HepG2 (cell line): Measurements from ENCODE around the gene ERF. TPM values are rescaled to one million over a fixed set of nuclear protein-coding genes. Genes with fewer than 3 reads are reported as not detected.
A peak's percentile ranks its signal among the peaks of the same experiment; 100 is the strongest.

Experiments
- ATAD3A ChIP-seq: sonication (generic); formaldehyde crosslinking; IDR thresholded peaks from 2 replicates; pipeline ENCODE4 v1.4.0; 2020; ENCODE audit warnings: missing genetic modification reagents
- CCDC6 ChIP-seq: sonication (generic); formaldehyde crosslinking; IDR thresholded peaks from 2 replicates; pipeline ENCODE4 v1.8.1; 2022; ENCODE audit warnings: mild to moderate bottlenecking, missing genetic modification reagents, moderate library complexity
- CREM ChIP-seq, 2 experiments: sonication (generic) in 1 of 2; formaldehyde crosslinking in 1 of 2; IDR thresholded peaks; 2 replicates each; pipeline versions ENCODE4 v1.4.0 to v1.6.1; 2016 to 2020; ENCODE audit warnings: antibody characterized with exemption in 1 of 2, mild to moderate bottlenecking in 1 of 2, missing genetic modification reagents in 1 of 2
- GATAD1 ChIP-seq: IDR thresholded peaks from 2 replicates; pipeline ENCODE4 v1.6.1; 2016; ENCODE audit warnings: missing genetic modification reagents, missing compliant biosample characterization
- NR3C1 ChIP-seq: sonication (generic); formaldehyde crosslinking; IDR thresholded peaks from 2 replicates; pipeline ENCODE4 v1.4.0; 2020; ENCODE audit warnings: missing genetic modification reagents
- PHF5A ChIP-seq: IDR thresholded peaks from one replicate; pipeline ENCODE4 v1.6.1; 2018; ENCODE audit warnings: low read depth, missing genetic modification reagents; ENCODE audit not compliant: unreplicated experiment
- SIN3B ChIP-seq: fragments of 150-350 bp; IDR thresholded peaks from 2 replicates; pipeline ENCODE4 v1.6.1; 2014; ENCODE audit warnings: low read length
- THAP11 ChIP-seq: IDR thresholded peaks from 2 replicates; pipeline ENCODE4 v1.6.1; 2016; ENCODE audit warnings: missing biosample characterization, missing genetic modification reagents
- U2AF1 ChIP-seq: fragments of 200-400 bp; formaldehyde crosslinking; optimal IDR thresholded peaks from 2 replicates; pipeline ENCODE3; 2017; ENCODE audit warnings: mild to moderate bottlenecking, low read depth, low read length
- ZBTB46 ChIP-seq: sonication (generic); formaldehyde crosslinking; IDR thresholded peaks from 2 replicates; pipeline ENCODE4 v1.4.0; 2020; ENCODE audit warnings: mild to moderate bottlenecking, missing genetic modification reagents, borderline replicate concordance
- ZGPAT ChIP-seq: IDR thresholded peaks from 2 replicates; pipeline ENCODE4 v1.6.1; 2016; ENCODE audit warnings: mild to moderate bottlenecking
- ZNF33A ChIP-seq: sonication (generic); formaldehyde crosslinking; IDR thresholded peaks from 2 replicates; pipeline ENCODE4 v1.5.1; 2020; ENCODE audit warnings: missing genetic modification reagents, mild to moderate bottlenecking, moderate library complexity, borderline replicate concordance
- ZNF496 ChIP-seq: sonication (generic); formaldehyde crosslinking; IDR thresholded peaks from 2 replicates; pipeline ENCODE4 v1.8.1; 2023; ENCODE audit warnings: mild to moderate bottlenecking, moderate library complexity, missing genetic modification reagents; ENCODE audit not compliant: insufficient replicate concordance
- ZNF530 ChIP-seq: sonication (generic); formaldehyde crosslinking; IDR thresholded peaks from 2 replicates; pipeline ENCODE4 v1.5.0; 2020; ENCODE audit warnings: low read depth, mild to moderate bottlenecking, missing genetic modification reagents
- ZNF574 ChIP-seq: sonication (generic); formaldehyde crosslinking; IDR thresholded peaks from 2 replicates; pipeline ENCODE4 v1.4.0; 2020; ENCODE audit warnings: missing genetic modification reagents
- ZNF619 ChIP-seq: sonication (generic); formaldehyde crosslinking; IDR thresholded peaks from 2 replicates; pipeline ENCODE4 v1.4.0; 2020; ENCODE audit warnings: mild to moderate bottlenecking, missing genetic modification reagents
- ZNF772 ChIP-seq: sonication (generic); formaldehyde crosslinking; IDR thresholded peaks from 2 replicates; pipeline ENCODE4 v1.5.0; 2020; ENCODE audit warnings: mild to moderate bottlenecking, missing genetic modification reagents
- ZSCAN21 ChIP-seq: sonication (generic); formaldehyde crosslinking; IDR thresholded peaks from 2 replicates; pipeline ENCODE4 v1.8.0; 2022; ENCODE audit warnings: mild to moderate bottlenecking, missing genetic modification reagents, moderate library complexity, borderline replicate concordance
- ZSCAN25 ChIP-seq: sonication (generic); formaldehyde crosslinking; IDR thresholded peaks from 2 replicates; pipeline ENCODE4 v1.8.0; 2022; ENCODE audit warnings: mild to moderate bottlenecking, missing genetic modification reagents
- ZSCAN5A ChIP-seq: sonication (generic); formaldehyde crosslinking; IDR thresholded peaks from 2 replicates; pipeline ENCODE4 v1.8.0; 2022; ENCODE audit warnings: mild to moderate bottlenecking, missing genetic modification reagents, borderline replicate concordance
- polyA plus RNA-seq, 8 experiments: library from polyadenylated mRNA; depleted of rRNA in 3 of 8; stranded (reverse) in 7 of 8; unstranded in 1 of 8; fragments of >200 nt; fragmentation: Illumina TruSeq in 4 of 8; extraction: Trizol in 4 of 8; gene quantifications; 2 replicates each; pipeline versions ENCODE4 v1.2.1 to v1.2.3, GENCODE V29; 2011 to 2016; ENCODE audit warnings: low read depth in 4 of 8, missing spikeins in 1 of 8, mixed read lengths in 1 of 8; ENCODE audit not compliant: insufficient read depth in 1 of 8
- total RNA-seq, 5 experiments: library from RNA; depleted of rRNA; stranded (reverse); fragments of >200 nt; fragmentation: Illumina TruSeq; extraction: Trizol; gene quantifications; 2 replicates each; pipeline ENCODE4 v1.2.3, GENCODE V29; 2016; ENCODE audit warnings: low read depth in 1 of 5

The ERF gene
- total and polyA plus RNA-seq, 2 of the 13 experiments (the other 11 are each of a cell fraction or from before 2014, with no cell fraction given): 67.1 to 69.9 TPM

- TF ChIP-seq ATAD3A (CRISPR knock-in tag): no peak
- TF ChIP-seq ZSCAN21 (CRISPR knock-in tag): 0 out of 2 replicates have a peak, but pooled peaks have one; percentile 20
- TF ChIP-seq ZNF33A (CRISPR knock-in tag): no peak
- TF ChIP-seq PHF5A: no peak
- no peak for TF ChIP-seq SIN3B
- no peak for TF ChIP-seq CCDC6 (CRISPR knock-in tag)
- no peak for TF ChIP-seq ZNF772 (CRISPR knock-in tag)
- TF ChIP-seq ZNF619: no peak
- no peak for TF ChIP-seq ZBTB46
- TF ChIP-seq ZNF530 (CRISPR knock-in tag): no peak
- no peak; the same call in 1 of the 2 replicates for TF ChIP-seq GATAD1 (CRISPR knock-in tag)
- no peak for TF ChIP-seq CREM (IDR thresholded peaks at IDR 0.05)
- TF ChIP-seq CREM (CRISPR knock-in tag; IDR thresholded peaks at IDR 0.05): no peak
- TF ChIP-seq ZSCAN5A (CRISPR knock-in tag): 0 out of 2 replicates have a peak, but pooled peaks have one; percentile 44
- peak; percentile 39; the same call in 1 of the 2 replicates for TF ChIP-seq ZNF574 (CRISPR knock-in tag)
- TF ChIP-seq ZSCAN25 (CRISPR knock-in tag): no peak
- TF ChIP-seq THAP11 (CRISPR knock-in tag): 0 out of 2 replicates have a peak, but pooled peaks have one; percentile 23
- TF ChIP-seq ZGPAT (CRISPR knock-in tag): no peak
- TF ChIP-seq ZNF496 (CRISPR knock-in tag): no peak
- no peak for TF ChIP-seq U2AF1
- no peak for TF ChIP-seq NR3C1 (CRISPR knock-in tag)
Measured at GRCh38 chr19:42246143-42246921, 8.6 kb downstream of the ERF start (continued).
